Trophoblast cell (in vitro differentiated cells and primary cell): Measurements from ENCODE around the gene UBL7.

Source experiments
- DNase-seq, 2 donors: peaks; one replicate each; pipeline ENCODE4 v3.0.0-alpha.2; 2016
- H2AFZ ChIP-seq: 2 replicates; pipeline ENCODE4 v1.6.1; 2013; ENCODE audit warnings: low read length, moderate library complexity, mild to moderate bottlenecking; ENCODE audit not compliant: insufficient read depth, poor library complexity
- H2AK5ac ChIP-seq: 2 replicates; pipeline ENCODE4 v1.6.1; 2013; ENCODE audit warnings: mild to moderate bottlenecking, low read length
- H2BK120ac ChIP-seq: 2 replicates; pipeline ENCODE4 v1.6.1; 2013; ENCODE audit warnings: low read length, mild to moderate bottlenecking, moderate library complexity; ENCODE audit not compliant: insufficient read depth, poor library complexity
- H2BK12ac ChIP-seq: 2 replicates; pipeline ENCODE4 v1.6.1; 2013; ENCODE audit warnings: mild to moderate bottlenecking, low read length, moderate library complexity
- H2BK5ac ChIP-seq: 2 replicates; pipeline ENCODE4 v1.6.1; 2013; ENCODE audit warnings: low read length, low read depth, moderate library complexity, mild to moderate bottlenecking; ENCODE audit not compliant: poor library complexity
- H3K14ac ChIP-seq: 2 replicates; pipeline ENCODE4 v1.6.1; 2013; ENCODE audit warnings: mild to moderate bottlenecking, low read length
- H3K18ac ChIP-seq: 2 replicates; pipeline ENCODE4 v1.6.1; 2013; ENCODE audit warnings: mild to moderate bottlenecking, low read length
- H3K23ac ChIP-seq: 2 replicates; pipeline ENCODE4 v1.6.1; 2013; ENCODE audit warnings: low read length
- H3K27ac ChIP-seq: 2 replicates; pipeline ENCODE4 v1.5.1; 2013; ENCODE audit warnings: low read depth, mild to moderate bottlenecking, inconsistent platforms, low read length, moderate library complexity
- H3K27me3 ChIP-seq: 2 replicates; pipeline ENCODE4 v1.6.1; 2013; ENCODE audit warnings: inconsistent platforms, mild to moderate bottlenecking, low read length, moderate library complexity; ENCODE audit not compliant: insufficient read depth
- H3K36me3 ChIP-seq, 2 experiments: 1 replicate in 1 of 2; 2 replicates in 1 of 2; pipeline ENCODE4 v1.6.1; 2013; ENCODE audit warnings: low read length in 2 of 2, mild to moderate bottlenecking in 2 of 2, moderate library complexity in 1 of 2; ENCODE audit not compliant: insufficient read depth in 2 of 2, control insufficient read depth in 1 of 2
- H3K4ac ChIP-seq: 2 replicates; pipeline ENCODE4 v1.6.1; 2013; ENCODE audit warnings: low read depth, mild to moderate bottlenecking, low read length, moderate library complexity
- H3K4me1 ChIP-seq, 2 experiments: 1 replicate in 1 of 2; 2 replicates in 1 of 2; pipeline ENCODE4 v1.6.1; 2013; ENCODE audit warnings: low read length in 2 of 2, mild to moderate bottlenecking in 2 of 2, moderate library complexity in 1 of 2; ENCODE audit not compliant: insufficient read depth in 2 of 2, control insufficient read depth in 1 of 2
- H3K4me2 ChIP-seq: 2 replicates; pipeline ENCODE4 v1.6.1; 2013; ENCODE audit warnings: inconsistent platforms, mild to moderate bottlenecking, low read length, moderate library complexity
- H3K4me3 ChIP-seq: 2 replicates; pipeline ENCODE4 v1.5.1; 2013; ENCODE audit warnings: mild to moderate bottlenecking, low read depth, low read length, inconsistent platforms
- H3K79me1 ChIP-seq: one replicate; pipeline ENCODE4 v1.6.1; 2013; ENCODE audit warnings: low read length
- H3K79me2 ChIP-seq: 2 replicates; pipeline ENCODE4 v1.6.1; 2013; ENCODE audit warnings: low read length, mild to moderate bottlenecking; ENCODE audit not compliant: control insufficient read depth, insufficient read depth, poor library complexity
- H3K9ac ChIP-seq: 2 replicates; pipeline ENCODE4 v1.6.1; 2013; ENCODE audit warnings: mild to moderate bottlenecking, low read length
- H3K9me3 ChIP-seq: 2 replicates; pipeline ENCODE4 v1.6.1; 2013; ENCODE audit warnings: low read depth, mild to moderate bottlenecking, control low read depth, inconsistent platforms, low read length; ENCODE audit not compliant: insufficient read depth
- H4K12ac ChIP-seq: 2 replicates; pipeline ENCODE4 v1.6.1; 2013; ENCODE audit warnings: low read depth, mild to moderate bottlenecking, low read length, moderate library complexity
- H4K8ac ChIP-seq: 2 replicates; pipeline ENCODE4 v1.6.1; 2013; ENCODE audit warnings: low read depth, mild to moderate bottlenecking, low read length, moderate library complexity
- H4K91ac ChIP-seq: one replicate; pipeline ENCODE4 v1.6.1; 2013; ENCODE audit warnings: low read depth, mild to moderate bottlenecking, low read length, moderate library complexity
- WGBS: extraction: QIAGEN DNeasy Blood & Tissue Kit; methylation state at CpG from one replicate; pipeline ENCODE4 v1.1.7; 2013; ENCODE audit warnings: missing lambda C conversion rate; ENCODE audit not compliant: insufficient read length, insufficient coverage; ENCODE audit errors: extremely low coverage; 5-methylcytosine and 5-hydroxymethylcytosine counted together

UBL7 gene

GRCh38 chr15:74438206-74438605 lies 22.8 kb downstream of the UBL7 start:
- Histone ChIP-seq H3K27me3 (no peaks in the 10 kb centered on the region), H3K9ac (no peak overlapping the region), H3K79me1 (peaks cover 20% of the 10 kb centered on the region), H3K4me3 (no peak overlapping the region), H3K4me2 (no peak overlapping the region), H4K8ac (no peak overlapping the region), H4K12ac (no peak overlapping the region), H3K14ac (no peak overlapping the region), H3K4ac (no peak overlapping the region), H3K36me3 (no peaks in the 10 kb centered on the region), H2BK120ac (no peak overlapping the region), H3K27ac (no peak overlapping the region), H3K23ac (no peak overlapping the region), H2AK5ac (peak overlapping the region; percentile 44), H2AFZ (no peak overlapping the region), H3K4me1 (peaks cover 20 to 22% of the 10 kb centered on the region in 2 experiments), H2BK5ac (no peak overlapping the region), H3K9me3 (peaks cover 3% of the 10 kb centered on the region), H3K18ac (no peak overlapping the region), H2BK12ac (no peak overlapping the region), H3K79me2 (peaks cover 7% of the 10 kb centered on the region), H4K91ac (peak overlapping the region; percentile 79)
- no peak for DNase-seq
- no CpG with 5 or more reads among the region's 2 CpGs for WGBS

GRCh38 chr15:74434263-74435136 lies 26.5 kb downstream of the UBL7 start:
- Histone ChIP-seq H3K4ac (peak overlapping the region; percentile 57), H3K4me3 (peak overlapping the region; percentile 11), H3K79me1 (peaks cover 22% of the 10 kb centered on the region), H3K4me2 (peak overlapping the region; percentile 80), H3K14ac (peak overlapping the region; percentile 88), H3K79me2 (peaks cover 21% of the 10 kb centered on the region), H2BK12ac (peak overlapping the region; percentile 93), H3K4me1 (peaks cover 13 to 24% of the 10 kb centered on the region in 2 experiments), H3K23ac (no peak overlapping the region), H4K12ac (peak overlapping the region; percentile 54), H2AK5ac (peak overlapping the region; percentile 87), H3K27me3 (no peaks in the 10 kb centered on the region), H3K36me3 (peaks cover 2 to 5% of the 10 kb centered on the region in 2 experiments), H3K9me3 (peaks cover 5% of the 10 kb centered on the region), H2BK120ac (peak overlapping the region; percentile 45), H4K8ac (peak overlapping the region; percentile 88), H3K27ac (no peak overlapping the region), H2AFZ (peak overlapping the region; percentile 14), H2BK5ac (peak overlapping the region; percentile 58), H4K91ac (peak overlapping the region; percentile 89), H3K9ac (no peak overlapping the region), H3K18ac (peak overlapping the region; percentile 83)
- no CpG with 5 or more reads among the region's 16 CpGs for WGBS
- DNase-seq, result no peak

DNA sequence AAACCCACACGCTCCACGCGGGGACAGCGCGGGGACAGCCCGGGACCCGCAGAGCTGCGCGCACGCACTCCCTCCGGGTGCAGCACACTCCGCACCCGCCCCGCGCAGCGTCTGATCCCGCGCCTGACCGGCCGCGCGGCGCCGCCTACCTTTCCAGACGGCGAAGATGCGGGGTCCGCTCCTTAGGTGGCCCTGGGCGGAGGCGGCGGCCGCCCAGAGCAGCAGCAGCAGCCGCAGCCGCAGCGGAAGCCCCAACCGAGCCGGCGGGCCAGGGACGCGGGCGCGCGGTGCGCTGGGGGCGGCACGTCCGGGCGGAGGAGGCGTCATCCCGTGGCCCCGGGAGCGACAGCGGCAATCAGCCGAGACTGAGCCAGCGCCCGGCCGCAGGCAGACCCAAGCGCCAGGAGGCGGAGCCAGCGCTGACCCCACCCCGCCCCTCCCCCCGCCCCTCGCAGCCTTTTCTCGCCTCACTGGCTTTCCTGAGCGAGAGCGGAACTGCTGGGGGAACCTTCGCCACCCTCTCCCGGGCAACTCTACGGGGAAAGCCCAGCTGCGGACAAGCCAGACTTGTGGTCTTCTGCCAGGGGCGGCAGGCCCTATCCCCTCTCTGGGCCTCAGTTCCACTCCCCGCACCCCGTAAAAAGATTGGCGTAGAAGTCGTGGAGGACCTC lies 27.2 kb downstream of the UBL7 start, which contains the start of gene SEMA7A:
TSS of gene SEMA7A (minus strand) at position 367 of the 671 bp plus-strand sequence. CDS start at position 327, 40 bp downstream.
- H3K27ac ChIP-seq, result peak within 1 kb of the TSS; percentile 57
- peaks cover 25% of the 10 kb centered on the region for H3K79me2 ChIP-seq
- H3K9me3 ChIP-seq, result peaks cover 5% of the 10 kb centered on the region
- H4K8ac ChIP-seq, result peak within 1 kb of the TSS; percentile 88
- H3K27me3 ChIP-seq, result no peaks in the 10 kb centered on the region
- H3K9ac ChIP-seq, result peak within 1 kb of the TSS; percentile 64
- H2BK120ac ChIP-seq, result peak within 1 kb of the TSS; percentile 65
- peak within 1 kb of the TSS; percentile 88 for H3K14ac ChIP-seq
- peak within 1 kb of the TSS; percentile 40 for H2AFZ ChIP-seq
- peak within 1 kb of the TSS; percentile 80 for H3K4me2 ChIP-seq
- peak within 1 kb of the TSS; percentile 93 for H2BK12ac ChIP-seq
- no peak within 1 kb of the TSS for H3K23ac ChIP-seq
- DNase-seq, result peak; percentile 77 to 82
- H4K12ac ChIP-seq, result peak within 1 kb of the TSS; percentile 54
- H3K36me3 ChIP-seq, result peaks cover 2 to 8% of the 10 kb centered on the region in 2 experiments
- no CpG with 5 or more reads among the region's 75 CpGs for WGBS
- H3K18ac ChIP-seq, result peak within 1 kb of the TSS; percentile 92
- peak within 1 kb of the TSS; percentile 72 for H2BK5ac ChIP-seq
- H4K91ac ChIP-seq, result peak within 1 kb of the TSS; percentile 89
- H2AK5ac ChIP-seq, result peak within 1 kb of the TSS; percentile 87
- peak within 1 kb of the TSS; percentile 57 for H3K4ac ChIP-seq
- peak within 1 kb of the TSS; percentile 92 for H3K4me3 ChIP-seq
- peaks cover 20 to 28% of the 10 kb centered on the region in 2 experiments for H3K4me1 ChIP-seq
- H3K79me1 ChIP-seq, result peaks cover 24% of the 10 kb centered on the region

- no peak for DNase-seq
- H2AFZ ChIP-seq, result peak overlapping the region; percentile 40
- peak overlapping the region; percentile 60 for H4K91ac ChIP-seq
- H4K12ac ChIP-seq, result peak overlapping the region; percentile 5
- peak overlapping the region; percentile 57 for H3K27ac ChIP-seq
- peak overlapping the region; percentile 78 for H3K4me2 ChIP-seq
- peaks cover 25% of the 10 kb centered on the region for H3K79me2 ChIP-seq
- H2BK120ac ChIP-seq, result peak overlapping the region; percentile 65
- H3K23ac ChIP-seq, result no peak overlapping the region
- H4K8ac ChIP-seq, result peak overlapping the region; percentile 83
- H2BK12ac ChIP-seq, result peak overlapping the region; percentile 5
- H3K18ac ChIP-seq, result peak overlapping the region; percentile 92
- peak overlapping the region; percentile 52 for H3K4ac ChIP-seq
- H3K36me3 ChIP-seq, result peaks cover 2 to 11% of the 10 kb centered on the region in 2 experiments
- peak overlapping the region; percentile 64 for H3K9ac ChIP-seq
- H2BK5ac ChIP-seq, result peak overlapping the region; percentile 72
- peaks cover 21 to 28% of the 10 kb centered on the region in 2 experiments for H3K4me1 ChIP-seq
- peaks cover 5% of the 10 kb centered on the region for H3K9me3 ChIP-seq
- WGBS, result no CpG with 5 or more reads among the region's 64 CpGs
- H3K27me3 ChIP-seq, result no peaks in the 10 kb centered on the region
- H3K4me3 ChIP-seq, result peak overlapping the region; percentile 92
- H3K14ac ChIP-seq, result peak overlapping the region; percentile 83
- H3K79me1 ChIP-seq, result peaks cover 24% of the 10 kb centered on the region
- H2AK5ac ChIP-seq, result no peak overlapping the region
Measured at GRCh38 chr15:74432968-74433591, 27.9 kb downstream of the UBL7 start.
